Measurements from ENCODE around the gene SLC49A3.
"Not testable (repeated sequence)": the region's sequence is repeated elsewhere in the genome, so short reads cannot be mapped to it uniquely, and the experiment has no call there.

SLC49A3 gene

DNA sequence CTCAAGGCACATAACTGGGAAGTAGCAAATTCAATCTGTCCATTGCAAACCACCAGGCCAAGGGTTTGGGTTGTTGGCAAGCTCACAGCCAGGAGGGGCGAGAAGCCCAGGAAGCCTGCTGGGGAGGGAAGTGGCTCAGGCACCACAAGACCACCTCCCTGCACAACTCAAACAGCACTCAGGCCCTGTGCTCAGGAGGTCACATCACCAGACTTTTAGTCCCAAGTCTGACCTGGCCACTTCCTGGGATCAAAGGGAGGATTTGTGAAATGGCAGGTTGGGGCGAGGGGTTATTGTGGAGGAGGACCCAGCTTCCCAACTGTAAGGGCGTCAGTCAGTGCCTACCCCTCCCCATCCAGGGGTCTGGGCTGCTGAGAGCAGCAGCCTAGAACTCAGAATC lies 17.2 kb downstream of the SLC49A3 start:
- in situ Hi-C loops (cut with HindIII; ENCODE audit: low sequenced_read_pairs), result no loop called here
- no peak for TF ChIP-seq CTCF (IDR thresholded peaks at IDR 0.05; ENCODE audit: low read depth, low read length, missing control alignments)
- DNase-seq (ENCODE audit: low read depth), result no peak
- no peak overlapping the region for H3K4me3 ChIP-seq (ENCODE audit: low read depth, low read length)

- in situ Hi-C loops (cut with HindIII; ENCODE audit: low sequenced_read_pairs); H3K4me3 ChIP-seq (ENCODE audit: low read depth, low read length); DNase-seq (ENCODE audit: low read depth): not testable (repeated sequence)
Observed at GRCh38 chr4:669806-670559, 19.0 kb downstream of the SLC49A3 start.

GRCh38 chr4:668219-668618 lies 20.7 kb downstream of the SLC49A3 start:
- H3K4me3 ChIP-seq (ENCODE audit: low read depth, low read length); in situ Hi-C loops (cut with HindIII; ENCODE audit: low sequenced_read_pairs); DNase-seq (ENCODE audit: low read depth): not testable (repeated sequence)

- no peak overlapping the region for H3K4me3 ChIP-seq (ENCODE audit: low read depth, low read length)
- no peak for TF ChIP-seq CTCF (IDR thresholded peaks at IDR 0.05; ENCODE audit: low read depth, low read length, missing control alignments)
- in situ Hi-C loops (cut with HindIII; ENCODE audit: low sequenced_read_pairs), result no loop called here
- DNase-seq (ENCODE audit: low read depth), result no peak
Observed at GRCh38 chr4:667545-667925, 21.4 kb downstream of the SLC49A3 start.

DNA sequence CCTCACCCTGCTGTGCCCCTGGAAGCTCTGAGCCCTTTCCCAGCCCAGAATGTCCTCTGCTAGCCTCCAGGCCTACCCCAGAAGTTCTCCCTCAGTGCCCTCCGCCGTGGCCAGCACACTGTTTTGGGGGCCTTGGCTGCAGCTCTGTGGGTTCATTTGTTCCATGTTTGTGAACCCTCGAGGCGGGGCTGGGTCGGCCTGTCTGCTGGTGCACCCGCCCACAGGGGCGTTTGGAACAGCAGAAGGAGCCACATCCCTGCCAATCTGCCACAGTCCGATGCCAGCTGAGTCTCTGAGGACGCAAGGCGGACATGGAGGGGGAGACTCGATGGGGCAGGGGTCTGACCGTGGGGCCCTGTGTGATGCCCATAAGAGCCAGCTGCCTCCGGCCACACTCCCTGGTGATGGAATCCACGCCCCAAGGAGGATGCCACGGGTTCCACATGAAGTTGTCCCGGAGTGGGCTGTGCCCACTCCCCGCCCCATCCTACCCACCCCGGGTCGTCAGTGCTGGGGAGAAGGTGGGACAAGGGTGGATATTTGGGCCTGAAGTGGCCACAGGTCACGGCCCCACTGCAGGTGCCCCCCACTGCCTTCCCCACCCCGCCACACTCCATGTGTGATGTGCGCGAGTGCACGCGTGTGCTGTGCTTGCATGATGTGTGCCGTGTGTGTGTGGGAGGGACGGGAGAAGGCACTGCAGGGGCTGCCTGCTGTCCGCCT lies 22.0 kb downstream of the SLC49A3 start:
- no peak for DNase-seq (ENCODE audit: low read depth)
- in situ Hi-C loops (cut with HindIII; ENCODE audit: low sequenced_read_pairs), result no loop called here
- TF ChIP-seq CTCF (IDR thresholded peaks at IDR 0.05; ENCODE audit: low read depth, low read length, missing control alignments), result no peak
- no peak overlapping the region for H3K4me3 ChIP-seq (ENCODE audit: low read depth, low read length)

DNA sequence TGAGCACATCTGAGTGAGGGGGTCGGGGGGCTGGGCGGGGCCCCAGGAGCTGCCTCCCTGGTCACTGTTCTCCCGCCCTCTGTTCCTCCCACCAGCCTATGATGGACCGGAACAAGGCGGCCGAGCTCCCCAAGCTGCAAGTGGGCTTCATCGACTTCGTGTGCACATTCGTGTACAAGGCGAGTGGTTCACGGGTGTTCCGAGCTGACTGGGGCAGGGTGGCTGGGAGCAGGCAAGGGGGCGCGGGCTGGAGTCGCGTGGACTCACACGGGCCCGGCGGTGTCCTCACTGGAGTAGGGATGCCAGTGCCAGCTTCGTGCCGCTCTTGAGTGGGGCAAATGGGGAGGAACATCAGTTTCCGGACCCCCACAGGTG lies 22.5 kb downstream of the SLC49A3 start:
- no peak for TF ChIP-seq CTCF (IDR thresholded peaks at IDR 0.05; ENCODE audit: low read depth, low read length, missing control alignments)
- in situ Hi-C loops (cut with HindIII; ENCODE audit: low sequenced_read_pairs), result no loop called here
- H3K4me3 ChIP-seq (ENCODE audit: low read depth, low read length), result no peak overlapping the region
- DNase-seq (ENCODE audit: low read depth), result no peak

- in situ Hi-C loops (cut with HindIII; ENCODE audit: low sequenced_read_pairs), result no loop called here
- no peak for TF ChIP-seq CTCF (IDR thresholded peaks at IDR 0.05; ENCODE audit: low read depth, low read length, missing control alignments)
- DNase-seq (ENCODE audit: low read depth), result no peak
- H3K4me3 ChIP-seq (ENCODE audit: low read depth, low read length), result no peak overlapping the region
Observed at GRCh38 chr4:665751-666435, 23.1 kb downstream of the SLC49A3 start.
